Cerebellar cortex (tissue), 1 donor: ENCODE data around the gene METTL8.

Source experiments
- DNase-seq: peaks from one replicate; pipeline ENCODE4 v3.0.0-alpha.2; 2015; ENCODE audit warnings: low spot score

Gene METTL8, protein sequence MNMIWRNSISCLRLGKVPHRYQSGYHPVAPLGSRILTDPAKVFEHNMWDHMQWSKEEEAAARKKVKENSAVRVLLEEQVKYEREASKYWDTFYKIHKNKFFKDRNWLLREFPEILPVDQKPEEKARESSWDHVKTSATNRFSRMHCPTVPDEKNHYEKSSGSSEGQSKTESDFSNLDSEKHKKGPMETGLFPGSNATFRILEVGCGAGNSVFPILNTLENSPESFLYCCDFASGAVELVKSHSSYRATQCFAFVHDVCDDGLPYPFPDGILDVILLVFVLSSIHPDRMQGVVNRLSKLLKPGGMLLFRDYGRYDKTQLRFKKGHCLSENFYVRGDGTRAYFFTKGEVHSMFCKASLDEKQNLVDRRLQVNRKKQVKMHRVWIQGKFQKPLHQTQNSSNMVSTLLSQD

GRCh38 chr2:171433763-171434012 is at the start of gene METTL8:
TSS of gene METTL8 (minus strand) at chr2:171433990. CDS start at chr2:171392185, 41,805 bp downstream.
- DNase-seq = no peak

GRCh38 chr2:171482877-171483276 is 49.1 kb upstream of the METTL8 start:
- DNase-seq = no peak

GRCh38 chr2:171482308-171482707 is 48.5 kb upstream of the METTL8 start:
- DNase-seq = no peak

GRCh38 chr2:171480908-171481307 is 47.1 kb upstream of the METTL8 start:
- DNase-seq = no peak

GRCh38 chr2:171479154-171479814 is 45.5 kb upstream of the METTL8 start:
- no peak for DNase-seq

GRCh38 chr2:171478345-171478744 is 44.6 kb upstream of the METTL8 start:
- DNase-seq = no peak

GRCh38 chr2:171475979-171476378 is 42.2 kb upstream of the METTL8 start:
- no peak for DNase-seq

GRCh38 chr2:171470129-171470528 is 36.3 kb upstream of the METTL8 start:
- DNase-seq = no peak

DNA sequence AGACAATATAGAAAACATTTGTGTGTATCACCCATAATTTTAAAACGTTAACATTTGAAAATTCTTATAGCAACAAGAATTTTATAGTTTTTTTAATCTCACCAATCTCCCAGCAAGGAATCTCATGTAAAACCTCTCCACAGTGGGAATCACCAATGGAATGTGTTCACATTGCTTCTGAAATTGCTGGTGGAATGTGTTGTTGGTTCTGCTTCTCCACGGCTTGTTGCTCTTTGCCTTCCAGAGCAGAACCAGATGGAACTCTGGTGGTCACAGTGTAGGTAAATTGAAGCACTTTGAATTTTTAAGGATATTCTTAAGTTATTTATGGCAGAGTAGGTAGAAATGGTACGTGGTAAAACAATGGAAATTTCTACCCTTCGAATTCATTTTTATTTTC is 35.4 kb upstream of the METTL8 start:
- no peak for DNase-seq

- no peak for DNase-seq
These were observed 26.7 kb upstream of the METTL8 start for GRCh38 chr2:171460537-171460936.

- DNase-seq = no peak
These were observed 25.7 kb upstream of the METTL8 start for GRCh38 chr2:171459498-171459897.

DNA sequence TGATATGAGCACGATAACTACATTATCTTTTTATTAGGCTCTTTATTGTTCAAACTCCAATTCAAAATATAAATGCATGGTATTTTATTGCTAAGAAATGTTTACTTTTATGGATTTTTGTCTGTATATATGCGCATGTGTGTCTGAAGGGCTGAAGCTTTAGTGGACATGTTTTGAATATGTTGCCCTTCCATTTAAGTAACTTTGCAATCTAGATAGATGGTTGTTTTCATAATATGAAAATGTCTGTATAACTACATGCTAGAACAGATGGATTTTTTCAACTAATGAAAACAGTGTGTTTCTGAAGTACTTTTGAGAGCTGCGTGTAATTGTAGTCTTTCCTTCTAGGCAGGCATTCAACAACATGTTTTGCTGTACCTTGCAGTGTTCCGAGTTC is 19.0 kb upstream of the METTL8 start:
- DNase-seq = no peak

GRCh38 chr2:171451074-171451473 is 17.3 kb upstream of the METTL8 start:
- no peak for DNase-seq

DNA sequence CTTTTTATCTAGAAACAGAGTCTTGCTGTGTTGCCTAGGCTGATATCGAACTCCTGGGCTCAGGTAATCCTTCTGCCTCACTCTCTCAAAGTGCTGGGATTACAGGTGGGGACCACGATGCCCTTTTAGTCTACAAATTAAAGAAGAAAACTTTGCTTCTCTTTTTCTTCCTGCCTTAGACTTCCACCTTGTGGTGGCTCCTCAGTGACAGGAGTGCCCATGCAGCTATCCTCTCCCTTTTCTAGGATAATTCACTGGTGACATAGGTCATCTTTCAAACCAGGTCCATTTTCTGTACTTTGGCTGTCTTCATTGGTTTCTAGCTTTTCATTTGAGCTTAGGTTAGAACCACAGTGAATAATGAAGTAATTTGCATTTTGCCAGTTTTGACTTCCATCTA is 13.9 kb upstream of the METTL8 start:
- DNase-seq = no peak

DNA sequence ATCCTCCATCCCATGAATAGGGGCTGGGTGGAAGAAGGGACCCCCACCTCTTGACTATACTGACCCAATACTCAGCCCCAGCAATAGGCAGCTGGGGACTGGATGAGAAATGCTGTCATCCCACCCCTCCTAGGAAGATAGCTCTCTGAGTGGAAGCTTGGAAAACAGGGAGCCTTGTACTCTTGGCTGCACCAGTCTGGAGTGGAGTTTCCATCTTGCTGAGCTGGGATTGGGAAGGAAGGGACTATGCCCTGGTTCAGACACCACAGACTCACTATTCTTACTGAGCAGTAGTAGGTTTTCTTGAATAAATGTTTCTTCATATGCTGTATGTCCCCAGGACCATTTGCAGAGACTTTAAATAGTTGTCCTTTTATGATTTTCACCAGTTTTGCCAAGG is 7.7 kb upstream of the METTL8 start:
- DNase-seq = no peak

- no peak for DNase-seq
These were observed 2.5 kb upstream of the METTL8 start for GRCh38 chr2:171436307-171436706.

GRCh38 chr2:171434013-171434989 is 511 bp upstream of the METTL8 start, which contains the start of gene DCAF17:
TSS of gene DCAF17 (plus strand) at chr2:171434226. CDS start at chr2:171434578, 352 bp downstream.
- peak; percentile 97 for DNase-seq

- DNase-seq = peak; percentile 51
These were observed 624 bp downstream of the METTL8 start for GRCh38 chr2:171432969-171433762.

GRCh38 chr2:171432206-171432968 is 1.4 kb downstream of the METTL8 start:
- no peak for DNase-seq

- DNase-seq = no peak
These were observed 2.1 kb downstream of the METTL8 start for GRCh38 chr2:171431677-171432167.
